Measurements from ENCODE around the gene PPP1R15B.

Gene PPP1R15B

DNA sequence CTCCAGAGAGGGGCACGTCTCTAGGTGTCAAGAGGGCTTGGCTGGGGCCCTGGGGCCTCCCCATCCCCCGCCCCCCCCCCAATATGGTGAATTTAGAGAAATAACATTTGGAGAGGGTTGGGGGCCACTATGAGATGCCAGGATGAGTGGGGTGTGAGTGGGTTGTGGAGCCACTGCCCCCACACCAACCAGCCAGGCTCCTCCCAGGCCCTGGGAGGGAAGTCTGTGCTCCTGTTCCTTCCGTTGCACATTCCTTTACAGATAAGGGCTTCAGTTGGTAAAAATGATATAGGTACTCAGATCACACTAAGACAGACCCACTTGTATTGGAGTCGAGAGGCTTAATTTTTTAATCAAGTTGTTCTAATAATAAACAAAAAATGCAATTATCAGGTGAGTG is 51.3 kb downstream of the PPP1R15B start:
- Mint-ChIP-seq H3K27ac (no peak overlapping the region), H3K36me3 (ENCODE audit: low read depth) (no peaks in the 10 kb centered on the region), H3K4me3 (no peak overlapping the region), H3K4me1 (ENCODE audit: low read depth) (peaks cover 35% of the 10 kb centered on the region), H3K27me3 (peaks cover 12% of the 10 kb centered on the region), H3K9me3 (no peaks in the 10 kb centered on the region)

GRCh38 chr1:204359474-204360255 is 52.0 kb downstream of the PPP1R15B start, which contains the start of gene PLEKHA6:
Gene PLEKHA6 (minus strand): TSS chr1:204359929. CDS start chr1:204273727, 86,202 bp downstream.
- Mint-ChIP-seq H3K27me3 (peaks cover 12% of the 10 kb centered on the region), H3K4me1 (ENCODE audit: low read depth) (peaks cover 29% of the 10 kb centered on the region), H3K9me3 (no peaks in the 10 kb centered on the region), H3K27ac (no peak within 1 kb of the TSS), H3K36me3 (ENCODE audit: low read depth) (no peaks in the 10 kb centered on the region), H3K4me3 (no peak within 1 kb of the TSS)

DNA sequence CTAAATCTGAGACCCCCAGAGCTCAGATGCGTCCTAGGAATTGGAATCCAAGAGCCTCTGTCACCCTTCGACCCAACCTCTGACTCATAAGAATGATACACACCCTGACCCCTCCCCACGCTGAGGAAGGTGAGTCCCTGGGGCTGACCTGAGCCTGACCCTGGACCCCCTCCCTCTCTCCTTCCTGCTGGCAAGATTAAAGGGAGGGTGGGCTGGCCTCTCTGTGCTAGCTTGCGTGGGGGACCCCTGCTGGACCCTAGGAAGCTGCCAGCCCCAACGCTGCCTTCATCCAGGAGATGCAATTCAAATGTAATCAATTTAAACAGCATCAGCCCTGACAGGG is 52.5 kb downstream of the PPP1R15B start:
- no peak overlapping the region for H3K4me3 Mint-ChIP-seq
- no peak overlapping the region for H3K27ac Mint-ChIP-seq
- no peaks in the 10 kb centered on the region for H3K9me3 Mint-ChIP-seq
- H3K27me3 Mint-ChIP-seq, result peaks cover 12% of the 10 kb centered on the region
- H3K4me1 Mint-ChIP-seq (ENCODE audit: low read depth), result peaks cover 23% of the 10 kb centered on the region
- H3K36me3 Mint-ChIP-seq (ENCODE audit: low read depth), result no peaks in the 10 kb centered on the region

DNA sequence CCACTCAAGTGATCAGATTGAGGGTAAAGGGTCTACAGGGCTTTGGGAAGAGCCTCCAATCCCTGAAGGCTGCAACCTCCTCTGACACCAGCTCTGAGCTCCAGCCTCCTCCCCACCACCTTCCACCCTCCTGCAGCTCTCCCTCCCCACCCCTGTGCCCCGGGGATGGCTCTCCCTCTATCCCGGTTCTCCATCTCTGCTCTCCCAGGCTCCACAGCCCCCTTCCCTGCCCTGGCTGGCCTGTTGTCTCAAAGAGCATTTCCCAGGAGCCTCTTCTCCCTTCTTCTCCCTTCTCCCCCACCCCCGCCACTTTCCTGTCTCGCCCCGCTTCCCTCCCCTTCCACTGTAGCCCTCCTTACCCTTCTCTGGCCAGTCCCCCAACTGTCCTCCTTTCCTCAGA is 53.0 kb downstream of the PPP1R15B start:
- peaks cover 18% of the 10 kb centered on the region for H3K4me1 Mint-ChIP-seq (ENCODE audit: low read depth)
- no peaks in the 10 kb centered on the region for H3K36me3 Mint-ChIP-seq (ENCODE audit: low read depth)
- no peak overlapping the region for H3K27ac Mint-ChIP-seq
- no peaks in the 10 kb centered on the region for H3K9me3 Mint-ChIP-seq
- H3K4me3 Mint-ChIP-seq, result no peak overlapping the region
- peaks cover 12% of the 10 kb centered on the region for H3K27me3 Mint-ChIP-seq

- H3K4me1 Mint-ChIP-seq (ENCODE audit: low read depth), result peaks cover 10% of the 10 kb centered on the region
- H3K27me3 Mint-ChIP-seq, result peaks cover 11% of the 10 kb centered on the region
Measured at GRCh38 chr1:204357551-204358490, 53.8 kb downstream of the PPP1R15B start.

GRCh38 chr1:204356997-204357396 is 54.6 kb downstream of the PPP1R15B start:
- Mint-ChIP-seq H3K36me3 (ENCODE audit: low read depth) (no peaks in the 10 kb centered on the region), H3K9me3 (no peaks in the 10 kb centered on the region), H3K4me1 (ENCODE audit: low read depth) (peaks cover 5% of the 10 kb centered on the region), H3K4me3 (no peak overlapping the region), H3K27me3 (peaks cover 6% of the 10 kb centered on the region), H3K27ac (no peak overlapping the region)

More at GRCh38 chr1:204357551-204358490, 53.8 kb downstream of the PPP1R15B start:
- Mint-ChIP-seq H3K36me3 (ENCODE audit: low read depth) (no peaks in the 10 kb centered on the region), H3K4me3 (no peak overlapping the region), H3K9me3 (no peaks in the 10 kb centered on the region), H3K27ac (no peak overlapping the region)

DNA sequence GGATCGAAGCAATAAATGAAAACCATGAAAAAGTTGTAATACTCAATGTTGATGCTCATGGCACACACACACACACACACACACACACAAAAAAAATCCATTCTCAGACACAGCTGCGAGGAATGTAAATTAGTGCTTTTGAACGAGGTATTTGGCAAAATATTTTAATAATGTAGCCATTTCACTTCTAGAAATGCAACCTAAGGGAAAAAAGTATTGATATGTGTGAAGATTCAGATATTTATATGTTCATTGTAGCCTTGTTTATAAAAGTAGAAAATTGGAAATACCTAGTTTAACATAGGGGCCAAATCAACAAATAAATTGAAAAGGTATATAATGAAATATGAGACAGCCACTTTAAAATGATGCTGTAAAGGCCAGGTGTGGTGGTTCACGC is 55.7 kb downstream of the PPP1R15B start:
- no peak overlapping the region for H3K27ac Mint-ChIP-seq

DNA sequence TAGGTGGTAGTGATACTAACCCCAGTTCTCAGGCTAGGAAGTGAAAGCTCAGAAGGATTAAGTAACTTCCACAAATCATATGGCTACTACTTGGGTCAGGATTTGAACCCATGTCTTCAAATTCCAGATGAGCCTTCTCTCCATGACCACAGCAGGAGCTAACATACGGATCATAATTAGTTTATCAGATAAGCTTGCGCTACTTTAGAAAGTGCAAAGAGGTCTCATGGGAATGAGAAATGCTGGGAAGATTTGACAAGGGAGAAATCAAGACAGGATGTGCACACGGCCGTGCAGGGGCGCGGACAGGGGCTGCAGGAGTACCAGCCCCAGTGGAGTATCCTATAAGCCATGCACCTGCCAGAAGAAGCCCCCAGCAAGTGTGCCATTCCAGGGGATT is 57.0 kb downstream of the PPP1R15B start:
- Mint-ChIP-seq H3K27me3 (peaks cover 4% of the 10 kb centered on the region), H3K4me1 (ENCODE audit: low read depth) (peaks cover 16% of the 10 kb centered on the region), H3K27ac (no peak overlapping the region), H3K36me3 (ENCODE audit: low read depth) (no peaks in the 10 kb centered on the region), H3K9me3 (no peaks in the 10 kb centered on the region), H3K4me3 (no peak overlapping the region)

More for the DNA sequence above, 55.7 kb downstream of the PPP1R15B start:
- H3K27me3 Mint-ChIP-seq, result peaks cover 6% of the 10 kb centered on the region
- no peaks in the 10 kb centered on the region for H3K9me3 Mint-ChIP-seq
- no peak overlapping the region for H3K4me3 Mint-ChIP-seq
- H3K4me1 Mint-ChIP-seq (ENCODE audit: low read depth), result peaks cover 9% of the 10 kb centered on the region
- no peaks in the 10 kb centered on the region for H3K36me3 Mint-ChIP-seq (ENCODE audit: low read depth)
